Memory B cell (primary cell): Measurements from ENCODE around the gene CCNG1.
"Not testable (repeated sequence)": the region's sequence is repeated elsewhere in the genome, so short reads cannot be mapped to it uniquely, and the experiment has no call there.

Experiments used
- ATAC-seq: fragments of 150-1000 bp; cut with Tn5 transposase; 2 replicates; pipeline ENCODE4 v1.10.0; 2021; ENCODE audit warnings: low read depth, mild to moderate bottlenecking, moderate library complexity
- DNase-seq, 2 donors: peaks; one replicate each; pipeline ENCODE4 v3.0.0; 2022; ENCODE audit warnings: low spot score in 2 of 2
- H3K27ac Mint-ChIP-seq: one replicate; pipeline ENCODE4 v1.8.0; 2022; ENCODE audit warnings: mild to moderate bottlenecking, moderate library complexity, mixed read lengths
- H3K27me3 Mint-ChIP-seq: one replicate; pipeline ENCODE4 v1.8.0; 2022; ENCODE audit warnings: mixed read lengths
- H3K36me3 Mint-ChIP-seq: one replicate; pipeline ENCODE4 v1.8.0; 2022; ENCODE audit warnings: mild to moderate bottlenecking, mixed read lengths
- H3K4me1 Mint-ChIP-seq: one replicate; pipeline ENCODE4 v1.8.0; 2022; ENCODE audit warnings: mixed read lengths
- H3K4me3 Mint-ChIP-seq: one replicate; pipeline ENCODE4 v1.8.0; 2022; ENCODE audit warnings: mild to moderate bottlenecking, moderate library complexity, mixed read lengths
- H3K9me3 Mint-ChIP-seq: one replicate; pipeline ENCODE4 v1.8.0; 2022; ENCODE audit warnings: mixed read lengths

The CCNG1 gene

GRCh38 chr5:163455406-163455805 lies 18.0 kb downstream of the CCNG1 start:
- not testable (repeated sequence) for H3K4me3 Mint-ChIP-seq, ATAC-seq, H3K9me3 Mint-ChIP-seq, H3K27me3 Mint-ChIP-seq, H3K27ac Mint-ChIP-seq, DNase-seq
- Mint-ChIP-seq H3K4me1 (peaks cover 17% of the 10 kb centered on the region), H3K36me3 (peaks cover 23% of the 10 kb centered on the region)

- DNase-seq (no peak), ATAC-seq (no peak)
- peaks cover 19% of the 10 kb centered on the region for H3K36me3 Mint-ChIP-seq
- H3K27me3 Mint-ChIP-seq: no peaks in the 10 kb centered on the region
- H3K4me3 Mint-ChIP-seq: no peak overlapping the region
- H3K27ac Mint-ChIP-seq: peak overlapping the region; percentile 8
- H3K4me1 Mint-ChIP-seq: peaks cover 21% of the 10 kb centered on the region
- peaks cover 1% of the 10 kb centered on the region for H3K9me3 Mint-ChIP-seq
Measured at GRCh38 chr5:163456029-163456589, 18.7 kb downstream of the CCNG1 start.

GRCh38 chr5:163456840-163457239 lies 19.4 kb downstream of the CCNG1 start:
- Mint-ChIP-seq H3K27me3 (no peaks in the 10 kb centered on the region), H3K4me1 (peaks cover 21% of the 10 kb centered on the region), H3K27ac (peak overlapping the region; percentile 8), H3K9me3 (peaks cover 1% of the 10 kb centered on the region), H3K36me3 (peaks cover 18% of the 10 kb centered on the region), H3K4me3 (no peak overlapping the region)
- ATAC-seq (no peak), DNase-seq (no peak)

GRCh38 chr5:163458778-163459385 lies 21.5 kb downstream of the CCNG1 start:
- Mint-ChIP-seq H3K4me3 (peak overlapping the region; percentile 94), H3K36me3 (peaks cover 15% of the 10 kb centered on the region), H3K27ac (peak overlapping the region; percentile 99), H3K4me1 (peaks cover 21% of the 10 kb centered on the region), H3K9me3 (peaks cover 1% of the 10 kb centered on the region), H3K27me3 (no peaks in the 10 kb centered on the region)
- ATAC-seq (no peak), DNase-seq (no peak)

DNA sequence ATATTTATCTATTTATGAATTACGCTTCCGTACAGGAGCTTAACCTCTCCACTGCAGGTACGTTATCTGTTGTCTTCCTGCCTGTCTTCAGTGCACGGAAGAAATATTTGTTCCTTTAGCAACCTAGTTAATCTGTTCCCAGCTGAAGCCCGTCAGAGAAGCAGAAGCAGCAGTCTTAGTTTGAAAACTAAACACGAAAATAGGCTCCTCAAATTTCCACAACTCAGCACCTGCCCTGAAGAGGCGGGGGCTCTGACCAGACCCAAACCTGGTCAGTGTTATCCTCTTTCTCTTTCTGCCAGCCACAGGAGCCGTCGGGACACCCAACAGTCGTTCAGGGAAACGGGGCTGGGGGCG lies 22.0 kb downstream of the CCNG1 start:
- Mint-ChIP-seq H3K9me3 (peaks cover 1% of the 10 kb centered on the region), H3K36me3 (peaks cover 15% of the 10 kb centered on the region), H3K4me1 (peaks cover 21% of the 10 kb centered on the region), H3K4me3 (peak overlapping the region; percentile 94), H3K27me3 (no peaks in the 10 kb centered on the region), H3K27ac (peak overlapping the region; percentile 99)
- no peak for DNase-seq
- ATAC-seq: no peak

GRCh38 chr5:163459819-163460561 lies 22.6 kb downstream of the CCNG1 start, which contains the start of gene NUDCD2:
Gene NUDCD2, minus strand, starts transcription at chr5:163460102. Its CDS starts 52 bp downstream, at chr5:163460050.
- Mint-ChIP-seq H3K4me1 (peaks cover 21% of the 10 kb centered on the region), H3K36me3 (peaks cover 13% of the 10 kb centered on the region), H3K9me3 (peaks cover 1% of the 10 kb centered on the region), H3K4me3 (peak within 1 kb of the TSS; percentile 94), H3K27ac (peak within 1 kb of the TSS; percentile 99), H3K27me3 (no peaks in the 10 kb centered on the region)
- peak; percentile 77 for ATAC-seq
- peak; percentile 95 to 97 for DNase-seq

GRCh38 chr5:163460562-163461171 lies 23.3 kb downstream of the CCNG1 start, which contains the start of gene HMMR:
Gene HMMR, plus strand, starts transcription at chr5:163460632. Its CDS starts 61 bp downstream, at chr5:163460693.
- H3K4me3 Mint-ChIP-seq: peak within 1 kb of the TSS; percentile 94
- no peak for DNase-seq
- peak within 1 kb of the TSS; percentile 99 for H3K27ac Mint-ChIP-seq
- peaks cover 7% of the 10 kb centered on the region for H3K36me3 Mint-ChIP-seq
- ATAC-seq: no peak
- H3K9me3 Mint-ChIP-seq: no peaks in the 10 kb centered on the region
- H3K4me1 Mint-ChIP-seq: peaks cover 19% of the 10 kb centered on the region
- H3K27me3 Mint-ChIP-seq: no peaks in the 10 kb centered on the region

GRCh38 chr5:163463063-163463435 lies 25.7 kb downstream of the CCNG1 start:
- H3K27ac Mint-ChIP-seq: no peak overlapping the region
- H3K4me3 Mint-ChIP-seq: no peak overlapping the region

GRCh38 chr5:163467682-163468081 lies 30.3 kb downstream of the CCNG1 start:
- DNase-seq (no peak), ATAC-seq (no peak)
- Mint-ChIP-seq H3K27ac (peak overlapping the region; percentile 74), H3K27me3 (no peaks in the 10 kb centered on the region), H3K4me1 (no peaks in the 10 kb centered on the region), H3K4me3 (no peak overlapping the region), H3K9me3 (no peaks in the 10 kb centered on the region), H3K36me3 (no peaks in the 10 kb centered on the region)

More at GRCh38 chr5:163463063-163463435, 25.7 kb downstream of the CCNG1 start:
- H3K36me3 Mint-ChIP-seq: no peaks in the 10 kb centered on the region
- no peak for DNase-seq
- no peaks in the 10 kb centered on the region for H3K9me3 Mint-ChIP-seq
- ATAC-seq: no peak
- H3K4me1 Mint-ChIP-seq: peaks cover 11% of the 10 kb centered on the region
- H3K27me3 Mint-ChIP-seq: no peaks in the 10 kb centered on the region

DNA sequence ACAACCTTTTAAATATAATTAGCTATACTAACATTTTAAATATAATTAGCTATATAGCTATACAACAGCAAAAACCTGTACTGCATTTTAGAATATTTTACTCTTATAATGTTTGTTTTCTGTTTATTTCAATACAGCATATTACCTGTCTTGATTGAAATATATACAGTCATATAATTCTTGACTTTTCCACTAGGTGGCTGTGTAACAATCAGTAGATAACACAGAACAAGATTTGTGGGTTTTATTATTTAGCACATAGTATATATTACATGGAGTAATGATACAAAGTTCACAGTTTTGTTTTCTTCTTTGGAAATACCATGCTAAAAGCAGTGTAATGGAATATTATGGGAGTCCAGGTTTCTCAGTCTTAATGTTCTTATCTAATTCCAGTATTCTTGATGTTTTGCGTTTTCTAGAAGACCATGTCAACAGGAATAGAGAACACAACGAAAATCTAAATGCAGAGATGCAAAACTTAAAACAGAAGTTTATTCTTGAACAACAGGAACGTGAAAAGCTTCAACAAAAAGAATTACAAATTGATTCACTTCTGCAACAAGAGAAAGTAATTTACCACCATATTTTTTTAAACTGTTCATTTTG lies 36.3 kb downstream of the CCNG1 start:
- no peak for DNase-seq
- no peaks in the 10 kb centered on the region for H3K9me3 Mint-ChIP-seq
- H3K4me3 Mint-ChIP-seq: no peak overlapping the region

DNA sequence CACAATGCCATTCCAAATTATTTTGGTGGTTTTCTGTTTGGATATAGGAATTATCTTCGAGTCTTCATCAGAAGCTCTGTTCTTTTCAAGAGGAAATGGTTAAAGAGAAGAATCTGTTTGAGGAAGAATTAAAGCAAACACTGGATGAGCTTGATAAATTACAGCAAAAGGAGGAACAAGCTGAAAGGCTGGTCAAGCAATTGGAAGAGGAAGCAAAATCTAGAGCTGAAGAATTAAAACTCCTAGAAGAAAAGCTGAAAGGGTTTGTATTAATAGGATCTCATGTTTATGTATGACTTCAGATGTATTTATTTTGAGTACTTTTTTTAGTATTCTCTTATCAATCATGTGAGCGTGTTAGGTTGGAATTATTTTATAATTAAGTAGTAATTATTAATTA lies 38.0 kb downstream of the CCNG1 start:
- H3K27me3 Mint-ChIP-seq: no peaks in the 10 kb centered on the region
- ATAC-seq (no peak), DNase-seq (no peak)
- no peaks in the 10 kb centered on the region for H3K4me1 Mint-ChIP-seq
- no peak overlapping the region for H3K27ac Mint-ChIP-seq
- H3K36me3 Mint-ChIP-seq: peaks cover 2% of the 10 kb centered on the region
- no peak overlapping the region for H3K4me3 Mint-ChIP-seq
- H3K9me3 Mint-ChIP-seq: no peaks in the 10 kb centered on the region

More for the DNA sequence above, 36.3 kb downstream of the CCNG1 start:
- no peak overlapping the region for H3K27ac Mint-ChIP-seq
- peak; percentile 60 for ATAC-seq
- H3K27me3 Mint-ChIP-seq: no peaks in the 10 kb centered on the region
- no peaks in the 10 kb centered on the region for H3K4me1 Mint-ChIP-seq
- peaks cover 2% of the 10 kb centered on the region for H3K36me3 Mint-ChIP-seq

DNA sequence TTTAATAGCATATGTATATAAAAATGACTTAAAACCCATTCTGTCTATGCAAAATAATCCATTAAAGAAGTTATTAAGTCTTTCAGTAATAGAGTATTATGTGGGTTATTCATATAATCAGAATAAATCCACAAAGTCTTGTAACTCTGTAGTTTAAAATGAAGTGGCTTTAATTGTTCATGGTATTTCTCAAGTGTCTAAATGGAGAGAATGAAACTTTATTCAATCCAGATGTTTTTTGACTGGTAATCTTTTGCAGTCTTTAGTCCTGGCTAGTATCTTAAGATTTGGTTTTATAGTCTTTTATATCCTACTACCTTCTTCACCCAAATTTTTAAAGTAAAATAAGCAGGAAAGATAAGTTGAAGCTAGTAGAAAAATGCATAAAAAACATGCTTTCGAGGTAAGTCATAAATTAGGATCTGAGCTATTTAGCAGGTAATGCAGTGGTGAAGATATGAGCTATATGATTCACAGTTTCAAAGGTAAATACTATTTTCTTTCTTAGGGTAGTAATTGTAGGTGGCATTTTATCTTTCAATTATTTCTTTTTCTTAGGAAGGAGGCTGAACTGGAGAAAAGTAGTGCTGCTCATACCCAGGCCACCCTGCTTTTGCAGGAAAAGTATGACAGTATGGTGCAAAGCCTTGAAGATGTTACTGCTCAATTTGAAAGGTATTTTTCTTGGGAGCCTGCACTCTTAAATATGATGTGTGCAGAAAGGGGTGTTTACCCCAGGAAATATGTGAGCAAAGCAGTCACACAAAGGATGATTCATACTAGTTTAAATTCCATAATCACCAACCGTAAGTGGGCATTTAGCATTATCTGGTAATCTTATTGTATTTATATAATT lies 41.0 kb downstream of the CCNG1 start:
- Mint-ChIP-seq H3K9me3 (no peaks in the 10 kb centered on the region), H3K36me3 (peaks cover 2% of the 10 kb centered on the region), H3K27ac (no peak overlapping the region), H3K4me3 (no peak overlapping the region), H3K4me1 (peaks cover 2% of the 10 kb centered on the region), H3K27me3 (no peaks in the 10 kb centered on the region)
- DNase-seq: no peak
- no peak for ATAC-seq

GRCh38 chr5:163478982-163479271 lies 41.5 kb downstream of the CCNG1 start:
- ATAC-seq: no peak

More at GRCh38 chr5:163478982-163479271, 41.5 kb downstream of the CCNG1 start:
- Mint-ChIP-seq H3K27ac (no peak overlapping the region), H3K36me3 (peaks cover 2% of the 10 kb centered on the region), H3K4me3 (no peak overlapping the region), H3K27me3 (no peaks in the 10 kb centered on the region), H3K4me1 (peaks cover 2% of the 10 kb centered on the region), H3K9me3 (no peaks in the 10 kb centered on the region)
- DNase-seq: no peak
